HepG2 (cell line): ENCODE data around the gene SLAIN2. TPM values are rescaled to one million over a fixed set of nuclear protein-coding genes. Genes with fewer than 3 reads are reported as not detected.
A peak's percentile ranks its signal among the peaks of the same experiment; 100 is the strongest.

Experiments used
- EED ChIP-seq: sonication (generic); formaldehyde crosslinking; IDR thresholded peaks from 2 replicates; pipeline ENCODE4 v1.5.0; 2020; ENCODE audit warnings: mild to moderate bottlenecking, missing genetic modification reagents
- ETV5 ChIP-seq: IDR thresholded peaks from 2 replicates; pipeline ENCODE4 v1.6.1; 2018; ENCODE audit warnings: missing biosample characterization, missing genetic modification reagents, inconsistent platforms, borderline replicate concordance
- IRF2 ChIP-seq: IDR thresholded peaks from 2 replicates; pipeline ENCODE4 v1.6.1; 2018; ENCODE audit warnings: missing genetic modification reagents, missing compliant biosample characterization
- MLLT10 ChIP-seq: sonication (generic); formaldehyde crosslinking; IDR thresholded peaks from 2 replicates; pipeline ENCODE4 v1.4.0; 2020; ENCODE audit warnings: missing genetic modification reagents
- MXI1 ChIP-seq: IDR thresholded peaks from 3 replicates; pipeline ENCODE4 v1.6.1; 2012; ENCODE audit warnings: low read depth, low read length, inconsistent platforms, borderline replicate concordance
- PAXIP1 ChIP-seq: sonication (generic); formaldehyde crosslinking; conservative IDR thresholded peaks from 2 replicates; pipeline ENCODE4 v1.4.0; 2020; ENCODE audit warnings: mild to moderate bottlenecking, missing genetic modification reagents, moderate library complexity
- PITX1 ChIP-seq: sonication (generic); formaldehyde crosslinking; IDR thresholded peaks from 2 replicates; pipeline ENCODE4 v1.5.1; 2020; ENCODE audit warnings: mild to moderate bottlenecking, missing genetic modification reagents
- PTBP1 ChIP-seq: fragments of 200-400 bp; formaldehyde crosslinking; IDR thresholded peaks from 2 replicates; pipeline ENCODE4 v1.6.1; 2018; ENCODE audit warnings: low read length, low read depth; ENCODE audit not compliant: poor library complexity, severe bottlenecking
- RBAK ChIP-seq: sonication (generic); formaldehyde crosslinking; IDR thresholded peaks from 2 replicates; pipeline ENCODE4 v1.5.1; 2020; ENCODE audit warnings: mild to moderate bottlenecking, missing genetic modification reagents
- TCF7 ChIP-seq: sonication (generic); IDR thresholded peaks from 2 replicates; pipeline ENCODE4 v1.6.1; 2016; ENCODE audit warnings: antibody characterized with exemption, low read depth
- THAP7 ChIP-seq: sonication (generic); formaldehyde crosslinking; IDR thresholded peaks from 2 replicates; pipeline ENCODE4 v1.8.1; 2023; ENCODE audit warnings: mild to moderate bottlenecking, missing genetic modification reagents
- ZFX ChIP-seq: sonication (generic); formaldehyde crosslinking; IDR thresholded peaks from 2 replicates; pipeline ENCODE4 v1.4.0; 2020; ENCODE audit warnings: mild to moderate bottlenecking, low read depth, missing genetic modification reagents, moderate library complexity
- ZNF17 ChIP-seq: sonication (generic); formaldehyde crosslinking; IDR thresholded peaks from 2 replicates; pipeline ENCODE4 v1.5.0; 2020; ENCODE audit warnings: mild to moderate bottlenecking, missing genetic modification reagents
- ZNF24 ChIP-seq: fragments of 450-650 bp; IDR thresholded peaks from 2 replicates; pipeline ENCODE4 v1.6.1; 2017; ENCODE audit warnings: antibody characterized with exemption, mild to moderate bottlenecking
- ZNF468 ChIP-seq: sonication (generic); formaldehyde crosslinking; IDR thresholded peaks from 2 replicates; pipeline ENCODE4 v1.8.0; 2022; ENCODE audit warnings: mild to moderate bottlenecking, moderate library complexity, missing genetic modification reagents
- ZNF530 ChIP-seq: sonication (generic); formaldehyde crosslinking; IDR thresholded peaks from 2 replicates; pipeline ENCODE4 v1.5.0; 2020; ENCODE audit warnings: low read depth, mild to moderate bottlenecking, missing genetic modification reagents
- ZNF547 ChIP-seq: sonication (generic); formaldehyde crosslinking; IDR thresholded peaks from 2 replicates; pipeline ENCODE4 v1.5.1; 2020; ENCODE audit warnings: mild to moderate bottlenecking, missing genetic modification reagents
- ZNF770 ChIP-seq: sonication (generic); formaldehyde crosslinking; IDR thresholded peaks from 2 replicates; pipeline ENCODE4 v1.5.0; 2020; ENCODE audit warnings: mild to moderate bottlenecking, missing genetic modification reagents
- ZNF773 ChIP-seq: sonication (generic); formaldehyde crosslinking; IDR thresholded peaks from 2 replicates; pipeline ENCODE4 v1.4.0; 2020; ENCODE audit warnings: missing genetic modification reagents, borderline replicate concordance
- polyA plus RNA-seq, 8 experiments: library from polyadenylated mRNA; depleted of rRNA in 3 of 8; stranded (reverse) in 7 of 8; unstranded in 1 of 8; fragments of >200 nt; fragmentation: Illumina TruSeq in 4 of 8; extraction: Trizol in 4 of 8; gene quantifications; 2 replicates each; pipeline versions ENCODE4 v1.2.1 to v1.2.3, GENCODE V29; 2011 to 2016; ENCODE audit warnings: low read depth in 4 of 8, missing spikeins in 1 of 8, mixed read lengths in 1 of 8; ENCODE audit not compliant: insufficient read depth in 1 of 8
- total RNA-seq, 5 experiments: library from RNA; depleted of rRNA; stranded (reverse); fragments of >200 nt; fragmentation: Illumina TruSeq; extraction: Trizol; gene quantifications; 2 replicates each; pipeline ENCODE4 v1.2.3, GENCODE V29; 2016; ENCODE audit warnings: low read depth in 1 of 5
- TF ChIP-seq, protein P1 (sequence below): sonication (generic); formaldehyde crosslinking; IDR thresholded peaks from 2 replicates; pipeline ENCODE4 v1.4.0; 2020; ENCODE audit warnings: missing genetic modification reagents
- TF ChIP-seq, protein P2 (sequence below): sonication (generic); formaldehyde crosslinking; conservative IDR thresholded peaks from 2 replicates; pipeline ENCODE4 v1.8.0; 2022; ENCODE audit warnings: low read depth, missing genetic modification reagents

SLAIN2 gene
- total and polyA plus RNA-seq, 2 of the 13 experiments (the other 11 are each of a cell fraction or from before 2014, with no cell fraction given) = 20.7 to 22.5 TPM

DNA sequence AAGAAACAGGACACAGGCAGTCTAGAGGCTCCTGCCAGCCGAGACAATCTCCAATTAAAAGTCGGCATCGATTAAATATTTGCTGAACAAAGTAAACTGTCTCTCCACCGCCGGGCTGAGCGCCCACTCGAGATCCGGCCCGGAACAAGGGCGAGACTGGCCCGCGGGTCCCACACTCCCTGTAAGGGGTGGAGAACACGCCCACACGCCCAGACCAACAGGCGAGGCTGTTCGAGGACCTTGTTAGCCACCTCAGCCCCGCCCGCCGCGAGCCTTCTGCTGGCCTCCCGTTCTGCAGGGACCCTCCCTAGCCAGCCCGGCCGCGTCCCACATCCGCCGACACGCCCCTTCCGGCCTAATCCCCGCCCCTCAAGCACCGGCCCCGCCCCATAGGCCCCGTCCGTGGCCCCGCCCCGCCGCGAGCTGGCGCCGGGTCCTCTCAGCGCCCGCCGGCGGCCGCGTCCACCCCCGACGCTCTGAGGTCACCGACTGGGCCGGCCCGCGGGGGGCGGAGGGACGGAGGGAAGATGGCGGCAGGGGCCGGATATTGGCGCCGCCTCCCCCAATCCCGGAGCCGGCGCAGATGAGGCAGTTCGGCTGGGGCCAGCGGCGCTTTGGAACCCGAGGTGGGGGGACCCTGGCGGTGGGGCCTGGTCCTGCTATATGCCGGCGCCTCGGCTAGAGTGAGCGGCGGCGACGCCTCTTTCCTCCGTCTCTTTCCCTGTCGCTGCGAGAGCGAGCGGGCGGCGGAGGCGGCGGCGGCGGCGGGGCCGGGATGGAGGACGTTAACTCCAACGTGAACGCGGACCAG is at the start of gene SLAIN2 (continued):
- 0 out of 2 replicates have a peak, but pooled peaks have one; percentile 11 for TF ChIP-seq PAXIP1 (CRISPR knock-in tag)
- no peak for TF ChIP-seq ZNF530 (CRISPR knock-in tag)
- peak; percentile 85 for TF ChIP-seq ZFX (CRISPR knock-in tag)
- TF ChIP-seq RBAK (CRISPR knock-in tag) = no peak
- TF ChIP-seq ZNF17 (CRISPR knock-in tag) = no peak
- no peak for TF ChIP-seq IRF2
- peak; percentile 33; the same call in 1 of the 2 replicates for TF ChIP-seq ETV5
- peak; percentile 72; the same call in 1 of the 3 replicates for TF ChIP-seq MXI1
- no peak; the same call in none of the 2 replicates for TF ChIP-seq ZNF770 (CRISPR knock-in tag)
- TF ChIP-seq ZNF468 (CRISPR knock-in tag) = no peak; the same call in 1 of the 2 replicates
- no peak for TF ChIP-seq ZNF24
- TF ChIP-seq, protein P1, sequence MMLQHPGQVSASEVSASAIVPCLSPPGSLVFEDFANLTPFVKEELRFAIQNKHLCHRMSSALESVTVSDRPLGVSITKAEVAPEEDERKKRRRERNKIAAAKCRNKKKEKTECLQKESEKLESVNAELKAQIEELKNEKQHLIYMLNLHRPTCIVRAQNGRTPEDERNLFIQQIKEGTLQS = no peak; the same call in 1 of the 2 replicates
- TF ChIP-seq ZNF547 (CRISPR knock-in tag) = 0 out of 2 replicates have a peak, but pooled peaks have one; percentile 51
- TF ChIP-seq, protein P2, sequence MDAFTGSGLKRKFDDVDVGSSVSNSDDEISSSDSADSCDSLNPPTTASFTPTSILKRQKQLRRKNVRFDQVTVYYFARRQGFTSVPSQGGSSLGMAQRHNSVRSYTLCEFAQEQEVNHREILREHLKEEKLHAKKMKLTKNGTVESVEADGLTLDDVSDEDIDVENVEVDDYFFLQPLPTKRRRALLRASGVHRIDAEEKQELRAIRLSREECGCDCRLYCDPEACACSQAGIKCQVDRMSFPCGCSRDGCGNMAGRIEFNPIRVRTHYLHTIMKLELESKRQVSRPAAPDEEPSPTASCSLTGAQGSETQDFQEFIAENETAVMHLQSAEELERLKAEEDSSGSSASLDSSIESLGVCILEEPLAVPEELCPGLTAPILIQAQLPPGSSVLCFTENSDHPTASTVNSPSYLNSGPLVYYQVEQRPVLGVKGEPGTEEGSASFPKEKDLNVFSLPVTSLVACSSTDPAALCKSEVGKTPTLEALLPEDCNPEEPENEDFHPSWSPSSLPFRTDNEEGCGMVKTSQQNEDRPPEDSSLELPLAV = no peak
- TF ChIP-seq TCF7 = no peak
- TF ChIP-seq MLLT10 (CRISPR knock-in tag) = no peak
- no peak for TF ChIP-seq ZNF773 (CRISPR knock-in tag)
- no peak for TF ChIP-seq PTBP1
- TF ChIP-seq PITX1 (CRISPR knock-in tag) = peak; percentile 7; the same call in 1 of the 2 replicates
- TF ChIP-seq THAP7 (CRISPR knock-in tag) = peak; percentile 12; the same call in 1 of the 2 replicates
- TF ChIP-seq EED (CRISPR knock-in tag) = no peak
